NCI-H524 (cell line): ENCODE data around the gene MEIS2.
"Not testable (repeated sequence)": the region's sequence is repeated elsewhere in the genome, so short reads cannot be mapped to it uniquely, and the experiment has no call there.

Experiments used
- DNase-seq, 2 experiments: peaks; one replicate each; lab custom pipeline; 2025; lab: John Stamatoyannopoulos, UW

MEIS2 gene

GRCh38 chr15:37009288-37009687, 91.1 kb downstream of the MEIS2 start:
- no peak for DNase-seq

- no peak for DNase-seq
These were observed 92.1 kb downstream of the MEIS2 start for GRCh38 chr15:37008205-37008604.

DNA sequence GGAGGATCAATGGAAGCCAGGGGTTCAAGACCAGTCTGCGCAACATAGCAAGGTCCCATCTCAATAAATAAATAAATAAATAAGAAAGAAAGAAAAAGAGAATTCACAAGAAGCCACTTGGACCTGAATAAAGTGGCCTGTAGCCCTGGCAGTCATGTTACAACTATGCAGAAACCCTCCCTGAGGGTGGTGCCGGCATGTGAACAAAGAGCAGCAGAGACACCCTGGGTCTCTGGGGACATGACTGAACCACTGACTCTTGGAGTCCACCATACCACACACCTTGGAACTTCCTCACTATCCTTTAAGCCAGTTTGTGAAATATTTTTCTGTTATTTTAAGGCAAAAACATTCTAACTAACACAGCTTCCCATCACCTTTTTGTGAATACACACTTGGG, 93.0 kb downstream of the MEIS2 start:
- DNase-seq, result no peak

GRCh38 chr15:37004981-37005735, 95.2 kb downstream of the MEIS2 start:
- DNase-seq, result no peak

- DNase-seq, result no peak
These were observed 95.9 kb downstream of the MEIS2 start for GRCh38 chr15:37004373-37004869.

- no peak for DNase-seq
These were observed 98.2 kb downstream of the MEIS2 start for GRCh38 chr15:37002041-37002672.

- no peak for DNase-seq
These were observed 98.9 kb downstream of the MEIS2 start for GRCh38 chr15:37001417-37001816.

DNA sequence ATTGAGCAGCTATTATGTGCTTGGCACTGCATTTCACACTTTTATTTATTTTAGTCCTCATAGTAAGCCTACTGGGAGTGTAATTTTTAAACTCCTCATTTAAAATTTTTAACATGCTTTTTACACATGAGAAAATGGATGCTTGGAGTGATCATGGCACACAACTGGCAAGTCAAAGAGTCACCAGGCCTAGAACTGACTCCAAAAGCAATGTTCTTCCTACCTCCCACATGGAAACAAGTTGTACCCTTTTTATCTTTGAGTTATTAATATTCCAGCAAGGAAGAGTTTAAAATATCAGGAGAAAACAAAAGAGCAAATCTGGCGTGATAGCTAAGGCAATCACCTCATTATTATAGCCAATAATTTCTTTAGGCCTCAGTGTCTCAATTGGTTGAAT, 100.6 kb downstream of the MEIS2 start:
- no peak for DNase-seq

- no peak for DNase-seq
These were observed 103.7 kb downstream of the MEIS2 start for GRCh38 chr15:36996538-36997181.

DNA sequence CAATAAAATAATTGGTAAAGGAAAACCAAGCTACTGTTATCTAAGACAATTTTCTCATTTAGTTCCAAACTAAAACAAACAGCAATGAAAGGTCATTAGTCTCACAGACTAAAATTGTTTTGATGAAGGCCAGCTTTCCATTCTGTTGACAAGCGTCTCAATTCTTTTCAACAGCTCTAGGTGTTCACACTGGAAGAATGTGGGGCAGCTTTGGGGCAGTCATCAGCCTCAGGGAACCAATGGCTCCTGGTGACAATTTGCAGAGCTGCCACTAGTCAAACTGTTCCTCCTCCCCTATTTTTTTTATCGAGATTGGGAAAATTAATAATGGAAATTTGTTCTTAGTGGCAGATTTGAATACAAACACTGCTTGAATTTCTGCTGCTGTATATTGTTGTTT, 104.2 kb downstream of the MEIS2 start:
- no peak for DNase-seq

GRCh38 chr15:36994790-36995189, 105.6 kb downstream of the MEIS2 start:
- DNase-seq, result no peak

- DNase-seq, result no peak
These were observed 107.9 kb downstream of the MEIS2 start for GRCh38 chr15:36992454-36992853.

DNA sequence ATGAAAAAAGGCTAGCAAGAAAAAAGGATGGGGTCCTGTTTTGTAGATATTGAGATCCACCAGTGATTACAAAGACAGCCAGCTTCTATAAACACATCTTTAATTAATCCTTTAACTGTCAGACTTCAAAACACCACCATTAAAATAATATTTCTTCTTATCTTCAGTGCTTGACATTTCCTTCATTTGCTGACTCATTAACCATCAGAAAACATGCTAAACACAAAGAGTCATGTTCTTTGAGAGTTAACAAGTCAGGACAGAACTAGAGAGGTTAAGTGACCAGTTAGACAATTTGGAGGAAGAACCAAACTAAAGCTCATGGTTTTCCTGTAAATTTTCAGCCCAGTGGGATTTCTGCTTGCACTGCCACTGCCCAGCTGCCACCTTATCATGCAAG, 111.4 kb downstream of the MEIS2 start:
- no peak for DNase-seq

GRCh38 chr15:36982430-36982829, 117.9 kb downstream of the MEIS2 start:
- no peak for DNase-seq

GRCh38 chr15:36980281-36980680, 120.1 kb downstream of the MEIS2 start:
- not testable (repeated sequence) for DNase-seq

- no peak for DNase-seq
These were observed 121.7 kb downstream of the MEIS2 start for GRCh38 chr15:36978625-36979024.

GRCh38 chr15:36978126-36978525, 122.2 kb downstream of the MEIS2 start:
- no peak for DNase-seq

DNA sequence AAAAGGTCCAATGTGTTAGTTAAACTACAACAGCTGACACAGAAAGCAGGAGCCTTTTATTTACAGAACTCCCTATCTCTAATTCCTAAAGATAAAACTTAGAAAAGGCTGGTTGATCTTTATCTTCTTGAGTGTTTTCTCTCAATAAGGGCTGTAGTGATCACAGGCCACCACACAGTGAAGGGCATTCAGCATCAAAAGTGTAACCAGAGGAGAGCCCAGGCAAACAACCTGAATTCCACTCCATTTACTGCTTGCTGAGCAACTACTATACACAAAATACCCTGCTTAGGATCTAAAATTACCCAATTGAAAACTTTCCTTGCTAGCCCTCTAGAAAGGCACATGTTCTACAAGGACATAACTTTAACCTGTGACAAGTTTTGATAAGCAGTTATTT, 122.7 kb downstream of the MEIS2 start:
- DNase-seq, result no peak

GRCh38 chr15:36972704-36973103, 127.6 kb downstream of the MEIS2 start:
- no peak for DNase-seq

- DNase-seq, result no peak
These were observed 129.8 kb downstream of the MEIS2 start for GRCh38 chr15:36970522-36970921.

GRCh38 chr15:36967929-36968328, 132.4 kb downstream of the MEIS2 start:
- DNase-seq, result no peak

DNA sequence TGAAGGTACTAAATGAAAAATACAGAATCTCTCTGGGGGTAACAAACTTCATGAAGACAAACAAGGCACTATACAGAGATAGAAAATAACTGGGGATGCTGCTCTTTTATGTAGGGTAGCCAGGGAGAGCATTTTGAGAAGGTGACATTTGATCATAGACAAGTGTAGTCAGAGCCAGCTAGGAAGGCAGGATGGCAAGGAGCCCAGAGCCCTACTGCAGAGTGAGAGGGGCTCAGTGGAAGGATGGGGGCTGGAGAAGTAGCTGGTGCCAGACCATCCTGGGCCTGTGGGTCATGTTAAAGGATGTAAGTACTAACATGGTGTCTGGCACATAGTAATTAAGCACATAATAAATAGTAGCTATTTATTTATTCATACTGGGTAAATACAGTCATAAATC, 133.6 kb downstream of the MEIS2 start:
- no peak for DNase-seq
